Diencephalon (tissue), 1 donor: ENCODE measurements around the gene RHOD. TPM values are rescaled to one million over a fixed set of nuclear protein-coding genes. Genes with fewer than 3 reads are reported as not detected.

Experiments
- total RNA-seq: library from RNA; depleted of rRNA; stranded (reverse); fragments of >200 nt; gene quantifications from one replicate; pipeline ENCODE4 v1.2.3, GENCODE V29; 2014

The RHOD gene, protein sequence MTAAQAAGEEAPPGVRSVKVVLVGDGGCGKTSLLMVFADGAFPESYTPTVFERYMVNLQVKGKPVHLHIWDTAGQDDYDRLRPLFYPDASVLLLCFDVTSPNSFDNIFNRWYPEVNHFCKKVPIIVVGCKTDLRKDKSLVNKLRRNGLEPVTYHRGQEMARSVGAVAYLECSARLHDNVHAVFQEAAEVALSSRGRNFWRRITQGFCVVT
- total RNA-seq = 0.23 TPM

DNA sequence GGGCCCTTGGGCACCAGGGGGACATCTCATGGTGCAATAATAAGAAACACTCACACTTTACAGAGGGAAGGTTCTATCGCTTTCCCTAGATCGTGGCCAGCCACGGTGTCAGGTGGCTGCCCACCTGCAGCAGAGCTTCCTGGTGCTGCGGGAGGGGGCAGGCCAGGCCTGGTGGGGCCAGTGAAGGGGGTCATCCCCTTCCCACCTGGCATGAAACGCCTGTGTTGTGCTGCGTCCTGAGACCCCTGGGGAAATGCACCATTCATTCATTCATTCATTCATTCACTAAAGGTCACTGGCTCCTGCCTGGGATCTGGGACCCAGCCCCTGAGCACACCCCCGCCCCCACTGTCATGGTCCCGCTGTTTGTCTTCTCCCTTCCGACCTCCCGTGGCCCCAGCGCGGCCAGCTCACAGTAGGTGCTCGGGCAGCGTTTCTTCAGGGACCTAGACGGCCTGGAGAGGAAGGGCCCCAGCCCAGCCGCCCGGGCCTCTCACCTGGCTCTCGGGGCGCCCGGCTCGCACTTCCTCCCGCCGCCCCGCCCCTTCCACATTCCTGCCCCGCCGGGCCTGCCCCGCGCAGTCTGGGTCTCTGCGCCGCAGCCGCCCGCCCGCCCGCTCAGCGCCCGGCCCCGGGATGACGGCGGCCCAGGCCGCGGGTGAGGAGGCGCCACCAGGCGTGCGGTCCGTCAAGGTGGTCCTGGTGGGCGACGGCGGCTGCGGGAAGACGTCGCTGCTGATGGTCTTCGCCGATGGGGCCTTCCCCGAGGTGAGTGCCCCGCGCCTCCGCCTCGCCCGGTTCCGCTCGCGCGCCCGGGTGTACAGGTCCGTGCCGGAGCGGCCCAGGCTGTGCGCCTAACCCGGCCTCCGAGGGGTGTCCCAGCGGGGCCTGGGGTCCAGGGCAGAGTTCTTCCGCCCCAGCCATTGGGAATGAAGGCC is at the start of gene RHOD:
RHOD (plus strand) TSS at position 581 of the 938 bp plus-strand sequence; CDS start at position 637, 56 bp downstream.

DNA sequence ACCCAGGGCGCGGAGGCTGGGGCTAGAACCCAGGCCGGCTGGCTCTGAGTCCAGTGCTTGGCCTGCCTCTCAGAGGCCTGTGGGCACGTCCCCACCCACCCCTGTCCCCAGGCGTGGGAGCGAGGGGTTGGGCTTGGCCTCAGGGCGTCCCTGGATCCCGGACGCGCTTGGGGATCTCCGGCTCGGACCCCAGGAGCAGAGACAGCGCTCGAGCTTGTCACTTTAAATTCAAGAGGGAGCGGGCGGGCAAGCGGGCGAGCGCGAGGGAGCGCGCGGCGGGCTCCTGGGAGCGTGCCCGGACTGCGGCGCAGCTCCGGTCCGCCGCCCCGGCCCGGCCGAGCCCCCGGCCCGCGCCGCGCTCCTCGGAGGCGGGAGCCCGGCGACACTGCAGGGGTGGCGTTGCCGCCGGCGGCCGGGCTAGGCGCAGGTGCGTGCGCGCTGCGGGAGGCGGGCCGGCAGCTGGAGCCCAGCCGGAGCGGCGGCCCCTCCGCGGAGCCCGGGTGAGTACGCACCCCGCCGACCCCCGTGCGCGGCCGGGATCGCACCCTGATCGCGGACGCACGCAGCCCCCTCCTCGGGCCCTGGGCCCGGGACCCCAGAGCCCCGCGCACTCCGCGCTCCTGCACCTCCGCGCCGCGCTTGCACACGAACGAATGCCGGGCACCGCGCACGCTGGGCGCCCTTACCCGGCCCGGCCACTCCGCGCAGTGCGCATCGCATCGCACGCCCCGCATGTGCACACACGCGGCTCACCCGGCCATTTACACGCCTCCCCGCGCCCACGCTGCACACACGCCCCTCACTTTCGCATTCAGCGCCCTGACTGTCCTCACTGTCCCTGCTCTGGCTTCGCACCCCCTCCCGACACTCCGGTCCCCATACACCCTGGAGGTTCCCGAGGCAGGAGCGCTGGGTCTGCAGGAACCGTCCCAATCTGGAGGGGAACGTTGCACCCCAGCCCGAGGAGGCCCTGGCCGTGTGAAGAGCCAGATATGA is 33.4 kb upstream of the RHOD start, which contains the start of gene SYT12:
SYT12 (plus strand) TSS at position 174 of the 996 bp plus-strand sequence. CDS start 7,011 bp downstream, outside the sequence.

DNA sequence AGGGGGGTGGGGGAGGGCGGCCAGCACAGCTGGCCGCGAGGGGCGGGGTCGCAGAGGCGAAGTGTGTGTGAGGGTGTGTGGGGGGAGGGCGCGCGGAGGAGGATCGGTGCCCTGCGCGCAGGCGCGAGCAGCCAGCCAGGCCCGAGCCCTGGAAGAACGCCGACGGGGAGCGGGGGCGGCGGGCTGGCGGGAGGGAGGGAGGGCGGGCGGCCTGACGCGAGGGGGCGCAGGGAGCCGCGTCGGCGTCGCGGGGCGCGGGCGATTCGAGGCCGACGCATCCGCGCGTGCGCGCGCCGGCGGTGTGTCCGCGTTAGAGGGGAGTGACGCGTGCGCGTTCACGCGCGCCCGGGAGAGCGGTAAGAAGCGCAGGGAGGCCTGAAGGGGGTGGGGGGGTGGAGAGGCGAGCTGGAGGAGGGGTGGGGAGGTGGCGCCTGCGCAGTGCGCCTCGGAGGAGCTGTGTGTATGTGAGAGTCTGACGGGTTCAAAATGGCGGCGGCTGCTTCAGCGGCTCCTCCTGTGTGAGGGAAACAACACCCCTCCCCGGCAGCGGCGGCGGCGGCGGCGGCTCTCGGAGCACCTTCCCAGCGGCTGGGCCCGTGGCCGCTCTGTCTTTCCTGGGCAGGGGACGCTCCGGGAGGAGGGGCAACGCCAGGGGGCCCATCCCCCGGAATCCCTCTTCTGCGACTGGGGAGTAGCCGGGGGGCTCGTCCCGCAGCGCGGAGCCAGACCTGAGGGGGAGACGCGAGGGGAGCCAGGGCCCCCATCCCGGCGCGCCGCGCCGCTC is 62.3 kb downstream of the RHOD start, which contains the start of gene KDM2A:
KDM2A (plus strand) TSS at position 463 of the 784 bp plus-strand sequence. CDS start 2,054 bp downstream, outside the sequence.

Other genes with a start within 250 kb of the RHOD start
- 11.3 TPM for gene RCE1, start 213.4 kb upstream of the RHOD start, total RNA-seq
- 37.8 TPM for gene LRFN4, start 199.8 kb upstream of the RHOD start, total RNA-seq
- 15.7 TPM for gene PC, start 98.5 kb upstream of the RHOD start, total RNA-seq
- gene C11orf86, start 81.5 kb upstream of the RHOD start, total RNA-seq = not detected
- 6.0 TPM for gene SYT12, start 33.7 kb upstream of the RHOD start, total RNA-seq
- gene KDM2A, start 62.4 kb downstream of the RHOD start, total RNA-seq = 52.4 TPM
- gene GRK2, start 209.6 kb downstream of the RHOD start, total RNA-seq = 53.3 TPM
- gene ANKRD13D, start 232.5 kb downstream of the RHOD start, total RNA-seq = 57.7 TPM
- gene SSH3, start 246.7 kb downstream of the RHOD start, total RNA-seq = 4.6 TPM